ENCODE data around the gene PARVG. TPM values are rescaled to one million over a fixed set of nuclear protein-coding genes. Genes with fewer than 3 reads are reported as not detected.

The PARVG gene
- total and polyA plus RNA-seq, 12 donors: 0.90 to 16.2 (median 2.1) TPM

GRCh38 chr22:44205516-44206329 is 25.0 kb downstream of the PARVG start:
- Histone ChIP-seq H3K27me3 (peaks cover 0 to 11% (median 0%) of the 10 kb centered on the region in 7 donors), H3K4me1 (peaks cover 0 to 12% (median 0%) of the 10 kb centered on the region in 9 donors), H3K27ac (no peak overlapping the region), H3K4me3 (no peak overlapping the region), H3K9me3 (peaks cover 0 to 25% (median 9%) of the 10 kb centered on the region in 11 donors), H3K36me3 (peaks cover 0 to 22% (median 0%) of the 10 kb centered on the region in 9 donors)
- DNase-seq: no peak
- no peak for TF ChIP-seq CTCF (IDR thresholded peaks at IDR 0.05)
- intact Hi-C loops (cut with DNase I): no loop called here
- WGBS, 2 donors: 85% methylated on average over 16 of the region's 16 CpGs
- ATAC-seq: no peak

DNA sequence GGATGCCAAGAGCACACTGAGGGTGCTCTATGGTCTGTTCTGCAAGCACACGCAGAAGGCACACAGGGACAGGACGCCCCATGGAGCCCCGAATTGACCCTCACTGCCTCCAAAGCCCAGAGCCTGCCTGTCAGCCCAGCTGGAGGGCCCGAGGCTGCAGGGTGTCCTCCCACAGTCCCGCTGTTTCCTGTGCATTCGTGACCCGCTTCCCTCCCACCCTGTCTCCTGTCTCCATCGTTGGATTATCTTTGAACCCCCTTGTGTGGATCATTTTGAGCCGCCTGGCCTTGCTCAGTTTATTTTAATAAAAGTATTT is 25.6 kb downstream of the PARVG start:
- peaks cover 0 to 17% (median 0%) of the 10 kb centered on the region in 9 donors for H3K4me1 ChIP-seq
- H3K4me3 ChIP-seq: no peak overlapping the region
- WGBS, 2 donors: 63 to 81% methylated on average over 9 of the region's 9 CpGs
- intact Hi-C loops (cut with DNase I): no loop called here
- no peak overlapping the region for H3K27ac ChIP-seq
- ATAC-seq: no peak
- no peak for TF ChIP-seq CTCF (IDR thresholded peaks at IDR 0.05)
- H3K36me3 ChIP-seq: peaks cover 0 to 19% (median 0%) of the 10 kb centered on the region in 9 donors
- peaks cover 0 to 25% (median 9%) of the 10 kb centered on the region in 11 donors for H3K9me3 ChIP-seq
- H3K27me3 ChIP-seq: peaks cover 0 to 11% (median 0%) of the 10 kb centered on the region in 7 donors
- DNase-seq: no peak

DNA sequence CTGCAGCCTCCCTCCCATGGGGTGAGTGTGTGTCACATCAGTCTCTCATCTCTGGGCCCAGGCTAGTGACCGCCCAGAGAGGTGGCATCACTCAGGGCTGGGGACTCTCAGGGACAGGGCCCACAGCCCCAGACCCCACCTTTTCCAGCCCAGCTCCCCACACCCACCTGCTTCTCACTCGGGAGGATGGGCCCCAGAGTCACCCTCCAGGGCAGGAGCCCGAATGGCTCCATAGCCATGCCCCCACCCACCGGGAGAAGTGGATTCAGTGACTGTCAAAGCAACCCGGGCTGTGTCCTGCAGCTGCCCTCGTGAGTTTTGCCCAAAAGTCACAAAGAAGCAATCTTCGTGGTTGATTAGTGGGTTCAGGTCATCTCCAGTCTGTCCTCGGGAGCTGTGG is 26.0 kb downstream of the PARVG start:
- TF ChIP-seq CTCF (IDR thresholded peaks at IDR 0.05): no peak
- H3K4me1 ChIP-seq: peaks cover 0 to 21% (median 0%) of the 10 kb centered on the region in 9 donors
- DNase-seq (no peak), ATAC-seq (no peak)
- H3K9me3 ChIP-seq: peaks cover 0 to 25% (median 9%) of the 10 kb centered on the region in 11 donors
- H3K27me3 ChIP-seq: peaks cover 0 to 11% (median 0%) of the 10 kb centered on the region in 7 donors
- H3K36me3 ChIP-seq: peaks cover 0 to 15% (median 0%) of the 10 kb centered on the region in 9 donors
- intact Hi-C loops (cut with DNase I): no loop called here
- H3K27ac ChIP-seq: no peak overlapping the region
- no peak overlapping the region for H3K4me3 ChIP-seq
- 87% methylated on average over 8 of the region's 8 CpGs for WGBS, 2 donors

GRCh38 chr22:44207173-44207980 is 26.7 kb downstream of the PARVG start:
- Histone ChIP-seq H3K4me3 (no peak overlapping the region), H3K4me1 (peaks cover 0 to 28% (median 2%) of the 10 kb centered on the region in 9 donors), H3K27me3 (peaks cover 0 to 11% (median 0%) of the 10 kb centered on the region in 7 donors), H3K27ac (no peak overlapping the region), H3K9me3 (peaks cover 0 to 25% (median 9%) of the 10 kb centered on the region in 11 donors), H3K36me3 (peaks cover 0 to 14% (median 0%) of the 10 kb centered on the region in 9 donors)
- intact Hi-C loops (cut with DNase I): no loop called here
- TF ChIP-seq CTCF (IDR thresholded peaks at IDR 0.05): no peak
- no peak for DNase-seq
- 88 to 89% methylated on average over 14 to 16 of the region's 16 CpGs for WGBS, 2 donors
- no peak for ATAC-seq

All from heart right ventricle (tissue), 16 donors.